H9 (cell line): ENCODE results near the gene DLG5. TPM values are rescaled to one million over a fixed set of nuclear protein-coding genes. Genes with fewer than 3 reads are reported as not detected.

Source experiments
- DNase-seq: peaks from one replicate; pipeline ENCODE4 v3.0.0-alpha.2; 2017
- H2AFZ ChIP-seq: one replicate; pipeline ENCODE4 v1.6.1; 2013; ENCODE audit warnings: mild to moderate bottlenecking, low read length, control low read depth, moderate library complexity
- H2AK5ac ChIP-seq: 2 replicates; pipeline ENCODE4 v1.6.1; 2013; ENCODE audit warnings: low read length, control low read depth, mixed read lengths; ENCODE audit not compliant: insufficient read length
- H2BK120ac ChIP-seq: one replicate; pipeline ENCODE4 v1.6.1; 2013; ENCODE audit warnings: low read depth, mild to moderate bottlenecking, low read length, control low read depth, inconsistent platforms; ENCODE audit not compliant: poor library complexity, severe bottlenecking
- H2BK12ac ChIP-seq: 2 replicates; pipeline ENCODE4 v1.6.1; 2013; ENCODE audit warnings: low read length, control low read depth, mixed read lengths, low read depth; ENCODE audit not compliant: insufficient read length
- H2BK15ac ChIP-seq: 2 replicates; pipeline ENCODE4 v1.6.1; 2013; ENCODE audit warnings: low read depth, low read length, control low read depth
- H2BK20ac ChIP-seq: one replicate; pipeline ENCODE4 v1.6.1; 2013; ENCODE audit warnings: low read depth, mild to moderate bottlenecking, low read length, control low read depth, inconsistent platforms; ENCODE audit not compliant: poor library complexity, severe bottlenecking
- H2BK5ac ChIP-seq: 2 replicates; pipeline ENCODE4 v1.6.1; 2013; ENCODE audit warnings: low read length, control low read depth, mixed read lengths; ENCODE audit not compliant: insufficient read length
- H3K14ac ChIP-seq: 2 replicates; pipeline ENCODE4 v1.6.1; 2013; ENCODE audit warnings: low read length, control low read depth; ENCODE audit not compliant: insufficient read depth
- H3K18ac ChIP-seq: 2 replicates; pipeline ENCODE4 v1.6.1; 2013; ENCODE audit warnings: low read depth, mild to moderate bottlenecking, mixed read lengths, low read length, control low read depth; ENCODE audit not compliant: insufficient read length
- H3K23ac ChIP-seq: 2 replicates; pipeline ENCODE4 v1.6.1; 2013; ENCODE audit warnings: low read length, control low read depth, mixed read lengths, low read depth; ENCODE audit not compliant: insufficient read length
- H3K23me2 ChIP-seq: 2 replicates; pipeline ENCODE4 v1.6.1; 2013; ENCODE audit warnings: low read depth, mild to moderate bottlenecking, mixed read lengths, low read length, control low read depth; ENCODE audit not compliant: insufficient read length, poor library complexity, severe bottlenecking
- H3K27ac ChIP-seq: 2 replicates; pipeline ENCODE4 v1.5.1; 2013; ENCODE audit warnings: low read length, control low read depth, mixed read lengths, low read depth; ENCODE audit not compliant: insufficient read length
- H3K27me3 ChIP-seq: 2 replicates; pipeline ENCODE4 v1.6.1; 2013; ENCODE audit warnings: low read length, control low read depth, inconsistent platforms; ENCODE audit not compliant: insufficient read depth
- H3K4ac ChIP-seq: 2 replicates; pipeline ENCODE4 v1.6.1; 2013; ENCODE audit warnings: low read depth, mild to moderate bottlenecking, control low read depth, inconsistent platforms, low read length, moderate library complexity
- H3K4me1 ChIP-seq: 2 replicates; pipeline ENCODE4 v1.6.1; 2013; ENCODE audit warnings: low read length, control low read depth, inconsistent platforms; ENCODE audit not compliant: insufficient read depth
- H3K4me2 ChIP-seq: 2 replicates; pipeline ENCODE4 v1.6.1; 2013; ENCODE audit warnings: low read length, control low read depth, mixed read lengths; ENCODE audit not compliant: insufficient read length, insufficient read depth
- H3K56ac ChIP-seq: 2 replicates; pipeline ENCODE4 v1.6.1; 2013; ENCODE audit warnings: low read depth, mild to moderate bottlenecking, mixed read lengths, low read length, control low read depth; ENCODE audit not compliant: insufficient read length
- H3K79me1 ChIP-seq: 2 replicates; pipeline ENCODE4 v1.6.1; 2013; ENCODE audit warnings: low read depth, mild to moderate bottlenecking, moderate library complexity, low read length, control low read depth, inconsistent platforms; ENCODE audit not compliant: insufficient read depth, poor library complexity, severe bottlenecking
- H3K79me2 ChIP-seq: 2 replicates; pipeline ENCODE4 v1.6.1; 2013; ENCODE audit warnings: low read length, control low read depth, inconsistent platforms; ENCODE audit not compliant: insufficient read depth
- H3K9ac ChIP-seq: 2 replicates; pipeline ENCODE4 v1.6.1; 2013; ENCODE audit warnings: low read length, control low read depth, mixed read lengths; ENCODE audit not compliant: insufficient read length; ENCODE audit errors: extremely low read depth
- H3K9me3 ChIP-seq: one replicate; pipeline ENCODE4 v1.6.1; 2013; ENCODE audit warnings: low read depth, low read length, inconsistent platforms; ENCODE audit not compliant: control insufficient read depth
- H3T11ph ChIP-seq: one replicate; pipeline ENCODE4 v1.6.1; 2013; ENCODE audit warnings: mild to moderate bottlenecking, low read length, control low read depth, inconsistent platforms
- H4K20me1 ChIP-seq: one replicate; pipeline ENCODE4 v1.6.1; 2013; ENCODE audit not compliant: control insufficient read depth, insufficient read length, insufficient read depth
- H4K5ac ChIP-seq: 2 replicates; pipeline ENCODE4 v1.6.1; 2013; ENCODE audit warnings: low read depth, mild to moderate bottlenecking, mixed read lengths, low read length, control low read depth; ENCODE audit not compliant: insufficient read length
- H4K8ac ChIP-seq: replicated peaks from 2 replicates; pipeline ENCODE4 v1.6.1; 2013; ENCODE audit warnings: low read length, control low read depth, mixed read lengths, low read depth; ENCODE audit not compliant: insufficient read length
- H4K91ac ChIP-seq: 2 replicates; pipeline ENCODE4 v1.6.1; 2013; ENCODE audit warnings: low read depth, mild to moderate bottlenecking, moderate library complexity, mixed read lengths, low read length, control low read depth; ENCODE audit not compliant: insufficient read length
- H3K27ac Mint-ChIP-seq, 3 experiments: 2 replicates in 2 of 3; 3 replicates in 1 of 3; pipeline ENCODE4 v1.8.0; 2020 to 2021; ENCODE audit warnings: mixed read lengths in 3 of 3, mild to moderate bottlenecking in 1 of 3, moderate library complexity in 1 of 3
- H3K27me3 Mint-ChIP-seq: 2 replicates; pipeline ENCODE4 v1.8.0; 2021; ENCODE audit warnings: low read depth, mild to moderate bottlenecking, moderate library complexity, mixed read lengths
- H3K36me3 Mint-ChIP-seq, 3 experiments: 2 replicates in 2 of 3; 3 replicates in 1 of 3; pipeline ENCODE4 v1.8.0; 2020 to 2021; ENCODE audit warnings: low read depth in 3 of 3, mixed read lengths in 3 of 3; ENCODE audit not compliant: insufficient read depth in 1 of 3
- H3K4me1 Mint-ChIP-seq, 2 experiments: 2 replicates each; pipeline ENCODE4 v1.8.0; 2020; ENCODE audit warnings: mixed read lengths in 2 of 2
- H3K4me3 Mint-ChIP-seq, 2 experiments: 2 replicates in 1 of 2; 3 replicates in 1 of 2; pipeline ENCODE4 v1.8.0; 2020 to 2021; ENCODE audit warnings: mild to moderate bottlenecking in 2 of 2, mixed read lengths in 2 of 2, moderate library complexity in 1 of 2
- H3K9me3 Mint-ChIP-seq, 2 experiments: 2 replicates in 1 of 2; 3 replicates in 1 of 2; pipeline ENCODE4 v1.8.0; 2020; ENCODE audit warnings: mild to moderate bottlenecking in 2 of 2, mixed read lengths in 2 of 2, moderate library complexity in 1 of 2
- CTCF ChIP-seq: fragments of 200-600 bp; sonication (generic); conservative IDR thresholded peaks from 3 replicates; pipeline ENCODE4 v1.8.0; 2021; ENCODE audit warnings: antibody characterized with exemption, mild to moderate bottlenecking
- WGBS: extraction: QIAGEN DNeasy Blood & Tissue Kit; methylation state at CpG from one replicate; pipeline ENCODE4 v1.1.7; 2013; ENCODE audit warnings: missing lambda C conversion rate, low lambda C conversion rate, mixed read lengths; ENCODE audit not compliant: insufficient read length; ENCODE audit errors: extremely low coverage; 5-methylcytosine and 5-hydroxymethylcytosine counted together
- total RNA-seq: library from RNA; stranded (reverse); gene quantifications from 2 replicates; pipeline ENCODE4 v1.2.1, GENCODE V29; 2021

DLG5 gene
- total RNA-seq, 1 experiment from 2014 or later, result 67.4 TPM

GRCh38 chr10:77796311-77796915 lies 130.1 kb downstream of the DLG5 start:
- Histone ChIP-seq H4K20me1 (no peaks in the 10 kb centered on the region), H2BK5ac (no peak overlapping the region), H4K8ac (no peak overlapping the region), H3K27me3 (no peaks in the 10 kb centered on the region), H3K23me2 (no peaks in the 10 kb centered on the region), H3K14ac (no peak overlapping the region), H3K79me2 (no peaks in the 10 kb centered on the region), H2BK15ac (no peak overlapping the region), H2BK20ac (no peak overlapping the region), H4K5ac (no peak overlapping the region), H3K4me1 (peaks cover 2% of the 10 kb centered on the region), H2AFZ (no peak overlapping the region), H3K4ac (no peak overlapping the region), H3K56ac (no peak overlapping the region), H3K79me1 (no peaks in the 10 kb centered on the region), H3K4me2 (no peak overlapping the region), H3T11ph (no peak overlapping the region), H2BK120ac (no peak overlapping the region), H2AK5ac (no peak overlapping the region), H3K9ac (no peak overlapping the region), H3K9me3 (no peaks in the 10 kb centered on the region), H3K23ac (no peak overlapping the region), H3K27ac (no peak overlapping the region), H3K18ac (no peak overlapping the region), H2BK12ac (no peak overlapping the region), H4K91ac (no peak overlapping the region)
- no peak for TF ChIP-seq CTCF
- H3K36me3 Mint-ChIP-seq, result peaks cover 37 to 83% (median 78%) of the 10 kb centered on the region in 3 experiments; a peak in 6 of 7 replicates
- no peak overlapping the region for H3K4me3 Mint-ChIP-seq
- H3K4me1 Mint-ChIP-seq, result peaks cover 6 to 10% of the 10 kb centered on the region in 2 experiments
- no peak for DNase-seq
- WGBS, result no CpG with 5 or more reads among the region's 16 CpGs
- peak overlapping the region in 1 of 3 experiments; percentile 64; a peak in 2 of 7 replicates for H3K27ac Mint-ChIP-seq
- no peaks in the 10 kb centered on the region for H3K27me3 Mint-ChIP-seq
- H3K9me3 Mint-ChIP-seq, result no peaks in the 10 kb centered on the region
